Measurements from ENCODE around the gene EPHA3.

The EPHA3 gene

GRCh38 chr3:89472101-89472500, 364.7 kb downstream of the EPHA3 start:
- no peaks in the 10 kb centered on the region for H3K4me1 ChIP-seq (ENCODE audit: insufficient read depth, poor library complexity, severe bottlenecking)
- DNase-seq (ENCODE audit: low spot score) (no peak), ATAC-seq (ENCODE audit: low read depth) (no peak)
- H3K9me3 ChIP-seq (ENCODE audit: severe bottlenecking) = no peaks in the 10 kb centered on the region
- TF ChIP-seq CTCF (IDR thresholded peaks at IDR 0.05; ENCODE audit: poor library complexity, severe bottlenecking) = no peak
- no peak overlapping the region for H3K4me3 ChIP-seq (ENCODE audit: severe bottlenecking)
- H3K27me3 ChIP-seq (ENCODE audit: insufficient read depth, poor library complexity, severe bottlenecking) = no peaks in the 10 kb centered on the region
- no peak overlapping the region for H3K27ac ChIP-seq (ENCODE audit: poor library complexity, severe bottlenecking)
- H3K36me3 ChIP-seq (ENCODE audit: low read depth) = no peaks in the 10 kb centered on the region

GRCh38 chr3:89474333-89475130, 367.1 kb downstream of the EPHA3 start:
- H3K4me1 ChIP-seq (ENCODE audit: insufficient read depth, poor library complexity, severe bottlenecking) = no peaks in the 10 kb centered on the region
- H3K27me3 ChIP-seq (ENCODE audit: insufficient read depth, poor library complexity, severe bottlenecking) = no peaks in the 10 kb centered on the region
- no peak for TF ChIP-seq CTCF (IDR thresholded peaks at IDR 0.05; ENCODE audit: poor library complexity, severe bottlenecking)
- no peaks in the 10 kb centered on the region for H3K36me3 ChIP-seq (ENCODE audit: low read depth)
- ATAC-seq (ENCODE audit: low read depth) (no peak), DNase-seq (ENCODE audit: low spot score) (no peak)
- H3K4me3 ChIP-seq (ENCODE audit: severe bottlenecking) = no peak overlapping the region
- no peak overlapping the region for H3K27ac ChIP-seq (ENCODE audit: poor library complexity, severe bottlenecking)
- no peaks in the 10 kb centered on the region for H3K9me3 ChIP-seq (ENCODE audit: severe bottlenecking)

GRCh38 chr3:89488800-89489580, 381.6 kb downstream of the EPHA3 start:
- Histone ChIP-seq H3K9me3 (ENCODE audit: severe bottlenecking) (no peaks in the 10 kb centered on the region), H3K27ac (ENCODE audit: poor library complexity, severe bottlenecking) (no peak overlapping the region), H3K4me1 (ENCODE audit: insufficient read depth, poor library complexity, severe bottlenecking) (no peaks in the 10 kb centered on the region), H3K4me3 (ENCODE audit: severe bottlenecking) (no peak overlapping the region), H3K36me3 (ENCODE audit: low read depth) (no peaks in the 10 kb centered on the region), H3K27me3 (ENCODE audit: insufficient read depth, poor library complexity, severe bottlenecking) (no peaks in the 10 kb centered on the region)
- TF ChIP-seq CTCF (IDR thresholded peaks at IDR 0.05; ENCODE audit: poor library complexity, severe bottlenecking) = no peak
- no peak for DNase-seq (ENCODE audit: low spot score)
- no peak for ATAC-seq (ENCODE audit: low read depth)

- no peak for TF ChIP-seq CTCF (IDR thresholded peaks at IDR 0.05; ENCODE audit: poor library complexity, severe bottlenecking)
Observed at GRCh38 chr3:89490129-89490528, 382.7 kb downstream of the EPHA3 start.

More at GRCh38 chr3:89490129-89490528, 382.7 kb downstream of the EPHA3 start:
- no peak overlapping the region for H3K27ac ChIP-seq (ENCODE audit: poor library complexity, severe bottlenecking)
- H3K9me3 ChIP-seq (ENCODE audit: severe bottlenecking) = no peaks in the 10 kb centered on the region
- no peaks in the 10 kb centered on the region for H3K4me1 ChIP-seq (ENCODE audit: insufficient read depth, poor library complexity, severe bottlenecking)
- H3K36me3 ChIP-seq (ENCODE audit: low read depth) = no peaks in the 10 kb centered on the region
- H3K27me3 ChIP-seq (ENCODE audit: insufficient read depth, poor library complexity, severe bottlenecking) = no peaks in the 10 kb centered on the region
- no peak overlapping the region for H3K4me3 ChIP-seq (ENCODE audit: severe bottlenecking)
- no peak for ATAC-seq (ENCODE audit: low read depth)
- DNase-seq (ENCODE audit: low spot score) = no peak
